ENCODE data around the gene USP5. TPM values are rescaled to one million over a fixed set of nuclear protein-coding genes. Genes with fewer than 3 reads are reported as not detected.

Gene USP5
- total and polyA plus RNA-seq, 2 donors (not counting 3 experiments of a cell fraction or from before 2014, with no cell fraction given), result 68.9 to 135 TPM

- dilution Hi-C loops (cut with MboI; ENCODE audit: extremely low pct_ligation_motif_present, low sequenced_read_pairs) (no loop called here), intact Hi-C loops (cut with micrococcal nuclease) (no loop called here)
- no peak overlapping the region for H3K27ac ChIP-seq (ENCODE audit: insufficient read depth, low read depth, low read length)
- CTCF ChIA-PET, result interaction anchor here (1.5 to 12.0 kb wide), 2 partner anchors 40 to 79 kb away, joined by 6 to 148 read pairs; partner anchors contain the start of genes MLF2 and SPSB2
- FAIRE-seq (peak; percentile 54), DNase-seq (ENCODE audit: low read depth, low spot score) (peak; percentile 48)
- H3K9me1 ChIP-seq (replicated peaks; ENCODE audit: control insufficient read depth, extremely low read depth, insufficient read depth, low read length), result no peaks in the 10 kb centered on the region
- H3K9me3 ChIP-seq (replicated peaks; ENCODE audit: control insufficient read depth, insufficient read depth, low read length), result no peaks in the 10 kb centered on the region
- H2AFZ ChIP-seq (ENCODE audit: low read depth, low read length), result no peak overlapping the region
- no peak overlapping the region for H3K4me3 ChIP-seq (replicated peaks in 1 of 3; ENCODE audit: insufficient read depth in 1 of 3, low read depth in 1 of 3, low read length in 3 of 3)
- peaks cover 0 to 27% of the 10 kb centered on the region in 2 experiments for H3K36me3 ChIP-seq (ENCODE audit: control insufficient read depth in 2 of 2, extremely low read depth in 1 of 2, insufficient read depth in 2 of 2, low read length in 2 of 2)
- peaks cover 13% of the 10 kb centered on the region for H3K4me1 ChIP-seq (ENCODE audit: control insufficient read depth, extremely low read depth, insufficient read depth, low read length)
- no peaks in the 10 kb centered on the region for H4K20me1 ChIP-seq (replicated peaks; ENCODE audit: control insufficient read depth, extremely low read depth, insufficient read depth, low read length)
- no TSS peak for BruUV-seq (replicated peaks)
- POLR2A ChIA-PET, result no interaction called here
- H3K79me2 ChIP-seq (ENCODE audit: control insufficient read depth, insufficient read depth, low read length), result peaks cover 25% of the 10 kb centered on the region
- no peak overlapping the region for H3K9ac ChIP-seq (replicated peaks; ENCODE audit: extremely low read depth, insufficient read depth, low read length)
- TF ChIP-seq POLR2AphosphoS5 (IDR thresholded peaks at IDR 0.05; ENCODE audit: insufficient read depth, low read depth, low read length) (no peak), CTCF (IDR thresholded peaks at IDR 0.05; ENCODE audit: extremely low read depth in 1 of 2, insufficient read depth in 1 of 2, low read depth in 1 of 2, low read length in 2 of 2) (no peak), JUN (IDR thresholded peaks at IDR 0.05; ENCODE audit: borderline replicate concordance, insufficient read depth, insufficient read length, low read depth) (no peak), GATA2 (IDR thresholded peaks at IDR 0.05; ENCODE audit: insufficient read depth, insufficient read length, low read depth, low read length) (no peak), EZH2 (IDR thresholded peaks at IDR 0.05; ENCODE audit: borderline replicate concordance, low read depth, low read length, severe bottlenecking) (no peak), FOS (IDR thresholded peaks at IDR 0.05; ENCODE audit: borderline replicate concordance, insufficient read depth, low read length) (no peak), MYC (IDR thresholded peaks at IDR 0.05; ENCODE audit: low read depth, low read length) (no peak), POLR2A (IDR thresholded peaks at IDR 0.05; ENCODE audit: low read depth, low read length) (no peak), MAX (IDR thresholded peaks at IDR 0.05; ENCODE audit: insufficient read depth, insufficient read length) (no peak)
- H3K27me3 ChIP-seq (ENCODE audit: control insufficient read depth in 2 of 2, insufficient read depth in 2 of 2, low read length in 2 of 2), result no peaks in the 10 kb centered on the region
- H3K4me2 ChIP-seq (ENCODE audit: insufficient read depth, low read length), result no peak overlapping the region
Measured at GRCh38 chr12:6832125-6832524, 19.8 kb upstream of the USP5 start.
